Effector memory CD4-positive, alpha-beta T cell (primary cell): Measurements from ENCODE around the gene ZNF488.

Experiments
- DNase-seq, 3 donors: peaks; one replicate each; pipeline ENCODE4 v3.0.0-alpha.2; 2020
- H3K27ac ChIP-seq: 2 replicates; pipeline ENCODE4 v1.7.0; 2013; ENCODE audit warnings: mild to moderate bottlenecking, low read length, moderate library complexity; ENCODE audit not compliant: insufficient read depth, poor library complexity, severe bottlenecking
- H3K27me3 ChIP-seq: replicated peaks from 2 replicates; pipeline ENCODE4 v1.7.0; 2013; ENCODE audit warnings: mild to moderate bottlenecking, low read length; ENCODE audit not compliant: insufficient read depth, control insufficient read depth, poor library complexity, severe bottlenecking
- H3K36me3 ChIP-seq: 2 replicates; pipeline ENCODE4 v1.7.0; 2013; ENCODE audit warnings: mild to moderate bottlenecking, low read length, moderate library complexity; ENCODE audit not compliant: control insufficient read depth, insufficient read depth
- H3K4me1 ChIP-seq: 2 replicates; pipeline ENCODE4 v1.7.0; 2013; ENCODE audit warnings: low read length, mild to moderate bottlenecking; ENCODE audit not compliant: control insufficient read depth, insufficient read depth, poor library complexity, severe bottlenecking
- H3K4me3 ChIP-seq: 2 replicates; pipeline ENCODE4 v1.7.0; 2013; ENCODE audit warnings: low read length, low read depth, mild to moderate bottlenecking; ENCODE audit not compliant: insufficient read depth, poor library complexity, severe bottlenecking
- H3K9me3 ChIP-seq: 2 replicates; pipeline ENCODE4 v1.7.0; 2013; ENCODE audit warnings: mild to moderate bottlenecking, low read length, moderate library complexity; ENCODE audit not compliant: control insufficient read depth

ZNF488 gene

DNA sequence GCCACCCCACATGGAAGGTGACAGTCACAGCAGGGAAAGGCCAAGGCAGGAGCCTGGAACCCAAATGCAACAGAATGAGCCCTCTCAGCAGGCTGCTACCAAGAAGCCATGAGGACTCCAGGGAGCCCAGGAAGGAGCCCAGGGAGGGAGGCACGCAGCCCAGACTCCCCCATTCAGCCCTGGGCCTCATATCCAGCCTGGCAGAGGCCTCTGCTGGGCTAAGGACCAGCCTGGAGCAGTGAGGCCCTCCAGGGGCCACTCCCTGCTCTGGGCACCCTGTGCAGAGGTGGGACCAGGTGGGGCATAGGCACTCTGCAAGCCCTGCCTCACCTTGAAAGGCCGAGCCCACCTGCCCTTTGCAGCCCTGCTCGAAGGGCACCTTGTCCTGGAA is 25.8 kb upstream of the ZNF488 start:
- H3K4me3 ChIP-seq: no peak overlapping the region
- no peak overlapping the region for H3K27ac ChIP-seq
- no peaks in the 10 kb centered on the region for H3K27me3 ChIP-seq
- no peaks in the 10 kb centered on the region for H3K36me3 ChIP-seq
- H3K9me3 ChIP-seq: no peaks in the 10 kb centered on the region
- DNase-seq: no peak
- no peaks in the 10 kb centered on the region for H3K4me1 ChIP-seq

DNA sequence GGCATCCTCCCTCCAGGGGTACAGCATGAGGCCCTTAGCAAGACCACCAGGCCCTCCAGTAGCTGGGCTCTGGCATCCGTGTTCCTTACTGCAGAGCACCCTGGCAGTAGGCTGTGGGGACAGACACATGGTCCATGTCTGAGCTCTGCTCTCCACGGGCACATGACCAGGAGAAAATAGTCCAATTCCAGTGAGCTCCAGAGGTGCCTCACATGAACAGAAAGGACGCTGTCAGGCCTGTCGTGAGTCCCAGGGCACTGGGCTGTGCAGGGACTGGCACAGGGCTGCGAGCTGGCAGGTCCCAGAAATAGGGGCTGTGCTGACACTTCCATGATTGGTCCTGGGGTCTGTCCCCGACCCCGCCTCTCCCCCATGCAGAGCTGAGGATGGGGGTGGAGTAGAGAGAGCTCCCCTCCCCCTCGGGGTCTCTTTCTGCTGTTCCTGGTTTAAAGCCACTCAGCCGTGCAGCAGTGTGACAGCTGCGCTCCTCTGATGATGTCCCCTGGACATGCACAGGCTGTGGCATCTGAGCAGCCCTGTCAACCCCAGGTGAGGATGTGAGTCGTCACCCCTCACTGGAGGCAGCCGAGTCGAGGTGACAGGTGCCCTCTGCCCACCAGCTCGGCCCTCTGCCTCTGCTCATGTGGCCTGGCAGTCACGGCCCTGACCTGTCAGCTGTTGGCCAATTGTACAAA is 25.2 kb upstream of the ZNF488 start:
- Histone ChIP-seq H3K27ac (no peak overlapping the region), H3K27me3 (no peaks in the 10 kb centered on the region), H3K36me3 (no peaks in the 10 kb centered on the region), H3K9me3 (no peaks in the 10 kb centered on the region), H3K4me3 (no peak overlapping the region), H3K4me1 (no peaks in the 10 kb centered on the region)
- DNase-seq: no peak

DNA sequence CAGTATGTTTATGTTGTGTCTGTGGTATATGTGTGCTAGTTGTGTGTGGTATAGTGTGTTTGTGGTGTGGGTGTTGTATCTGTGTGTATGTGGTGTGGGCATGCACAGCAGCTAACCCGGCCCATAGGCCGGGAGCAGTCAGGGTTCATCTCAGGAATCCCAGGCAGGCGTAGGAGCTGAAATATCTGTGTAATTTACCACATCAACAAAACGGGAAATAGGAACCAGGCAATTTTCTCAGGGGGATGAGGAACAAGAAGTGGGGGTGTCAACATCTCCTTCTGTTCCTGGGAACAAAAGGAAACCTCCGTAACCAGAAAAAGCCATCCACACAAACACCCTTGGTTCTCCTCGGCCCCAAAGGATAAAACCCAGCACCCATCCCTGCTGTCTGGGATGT is 24.5 kb upstream of the ZNF488 start:
- H3K36me3 ChIP-seq: no peaks in the 10 kb centered on the region
- DNase-seq: no peak
- no peaks in the 10 kb centered on the region for H3K27me3 ChIP-seq
- H3K4me1 ChIP-seq: no peaks in the 10 kb centered on the region
- no peaks in the 10 kb centered on the region for H3K9me3 ChIP-seq
- no peak overlapping the region for H3K4me3 ChIP-seq
- H3K27ac ChIP-seq: no peak overlapping the region

DNA sequence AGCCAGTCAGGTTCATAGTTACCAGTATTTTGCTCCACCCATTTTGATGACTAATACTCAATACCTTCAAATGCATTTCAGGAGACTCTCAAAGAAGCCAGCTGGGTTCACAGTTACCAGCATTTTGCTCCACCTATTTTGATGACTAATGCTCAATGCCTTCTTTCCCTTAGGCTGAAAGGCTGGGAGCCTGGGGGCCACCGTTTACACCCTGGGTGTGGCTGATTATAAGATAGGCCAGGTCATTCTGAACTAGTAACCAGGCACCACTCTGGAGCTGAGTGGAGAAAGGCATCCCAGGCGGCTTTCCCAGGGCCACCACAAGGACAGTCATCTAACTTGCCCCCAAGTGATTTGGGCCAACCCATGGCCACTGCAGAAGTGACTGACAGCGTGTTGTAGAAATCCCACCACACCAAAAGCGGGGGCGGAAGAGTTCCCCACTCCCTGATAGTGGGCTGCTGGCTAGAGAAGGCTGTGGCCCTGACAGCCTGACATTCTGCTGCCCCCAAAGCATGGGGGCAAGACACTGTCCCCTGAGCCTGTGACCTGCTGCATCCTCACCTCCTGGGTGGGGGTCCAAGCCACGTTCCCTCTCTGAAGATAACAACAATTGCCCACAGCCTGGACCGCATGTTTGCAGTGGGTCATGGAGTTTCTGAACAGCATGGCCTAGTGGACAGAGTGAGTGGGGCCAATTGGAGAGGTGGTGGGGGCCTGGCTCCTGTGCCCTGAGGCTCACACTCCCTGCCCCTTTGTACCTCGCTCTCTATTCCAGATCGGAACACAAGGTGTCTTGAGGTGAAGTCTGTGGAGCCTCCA is 23.0 kb upstream of the ZNF488 start:
- Histone ChIP-seq H3K36me3 (no peaks in the 10 kb centered on the region), H3K4me3 (no peak overlapping the region), H3K9me3 (no peaks in the 10 kb centered on the region), H3K4me1 (no peaks in the 10 kb centered on the region), H3K27me3 (no peaks in the 10 kb centered on the region), H3K27ac (no peak overlapping the region)
- no peak for DNase-seq

DNA sequence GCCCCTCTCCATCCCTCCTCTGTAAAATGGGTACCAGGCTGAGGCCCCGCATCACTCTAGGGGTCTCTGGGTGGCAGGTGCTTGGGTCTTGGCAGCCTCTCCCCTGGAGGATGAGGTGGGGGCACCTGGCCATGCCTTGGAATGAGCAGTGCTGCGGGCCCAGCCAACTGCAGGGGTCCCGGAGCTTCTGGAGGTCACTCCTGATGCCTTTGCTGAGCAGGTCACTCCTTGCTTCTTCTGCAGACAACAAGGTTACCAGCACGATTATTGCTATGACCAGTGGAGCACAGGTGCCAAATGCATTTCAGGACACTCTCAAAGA is 22.4 kb upstream of the ZNF488 start:
- H3K27me3 ChIP-seq: no peaks in the 10 kb centered on the region
- DNase-seq: no peak
- H3K4me1 ChIP-seq: no peaks in the 10 kb centered on the region
- no peaks in the 10 kb centered on the region for H3K9me3 ChIP-seq
- no peak overlapping the region for H3K27ac ChIP-seq
- no peaks in the 10 kb centered on the region for H3K36me3 ChIP-seq
- no peak overlapping the region for H3K4me3 ChIP-seq

DNA sequence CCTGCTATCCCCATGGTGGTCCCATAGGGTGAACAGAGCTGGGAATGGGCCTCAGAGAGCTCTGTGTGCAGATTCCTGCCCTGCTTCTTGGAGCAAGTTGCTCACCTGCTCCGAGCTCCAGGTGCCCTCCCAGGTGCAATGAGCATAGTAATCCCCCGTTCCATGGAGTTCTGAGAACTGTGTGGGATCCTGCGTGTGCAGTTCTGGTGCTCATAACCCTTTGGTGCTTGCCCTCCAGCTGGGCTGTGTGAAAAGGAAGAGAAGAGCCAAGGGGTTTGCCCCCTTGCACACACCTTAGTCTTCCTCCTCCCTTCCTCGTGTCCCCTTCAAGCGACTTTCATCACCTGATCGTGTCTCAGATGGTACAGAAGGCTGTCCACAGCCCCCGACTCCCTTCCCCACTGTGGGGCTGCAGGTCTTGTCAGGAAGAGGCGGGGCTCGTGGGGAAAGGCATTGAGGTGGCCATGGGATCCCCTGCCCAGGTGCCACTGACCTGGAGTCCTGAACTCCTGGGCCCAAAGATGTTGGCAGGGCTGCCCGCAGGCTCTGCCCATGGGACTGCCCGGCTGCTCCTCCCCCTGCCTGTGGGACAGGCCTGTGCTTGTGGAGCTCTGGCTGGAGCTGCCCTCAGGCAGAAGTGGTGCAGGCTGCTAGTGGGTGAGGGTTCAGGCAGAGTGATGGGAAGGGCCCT is 21.9 kb upstream of the ZNF488 start:
- no peaks in the 10 kb centered on the region for H3K27me3 ChIP-seq
- no peak overlapping the region for H3K4me3 ChIP-seq
- no peak for DNase-seq
- H3K36me3 ChIP-seq: no peaks in the 10 kb centered on the region
- no peaks in the 10 kb centered on the region for H3K9me3 ChIP-seq
- H3K4me1 ChIP-seq: no peaks in the 10 kb centered on the region
- no peak overlapping the region for H3K27ac ChIP-seq

DNA sequence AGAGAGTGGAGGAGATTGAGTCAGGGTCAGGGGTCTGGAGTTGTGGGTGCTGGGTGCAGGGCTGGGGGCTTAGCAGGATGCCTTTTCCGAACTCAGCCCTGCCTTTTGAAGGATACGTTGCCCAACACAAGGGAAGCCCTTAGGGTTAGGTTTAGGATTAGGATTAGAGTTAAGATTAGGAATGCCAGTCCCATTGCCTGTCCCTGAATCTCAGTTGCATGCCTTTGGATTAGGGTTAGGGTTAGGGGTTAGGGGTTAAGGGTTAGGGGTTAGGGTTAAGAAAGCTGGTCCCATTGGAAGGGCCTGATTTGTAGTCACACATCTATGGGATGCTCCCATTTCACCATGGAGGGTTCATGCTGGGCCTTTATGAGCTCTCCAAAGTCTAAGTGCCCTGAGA is 20.8 kb upstream of the ZNF488 start:
- H3K36me3 ChIP-seq: no peaks in the 10 kb centered on the region
- no peaks in the 10 kb centered on the region for H3K4me1 ChIP-seq
- H3K27me3 ChIP-seq: no peaks in the 10 kb centered on the region
- H3K9me3 ChIP-seq: no peaks in the 10 kb centered on the region
- DNase-seq: no peak
- H3K27ac ChIP-seq: no peak overlapping the region
- no peak overlapping the region for H3K4me3 ChIP-seq

DNA sequence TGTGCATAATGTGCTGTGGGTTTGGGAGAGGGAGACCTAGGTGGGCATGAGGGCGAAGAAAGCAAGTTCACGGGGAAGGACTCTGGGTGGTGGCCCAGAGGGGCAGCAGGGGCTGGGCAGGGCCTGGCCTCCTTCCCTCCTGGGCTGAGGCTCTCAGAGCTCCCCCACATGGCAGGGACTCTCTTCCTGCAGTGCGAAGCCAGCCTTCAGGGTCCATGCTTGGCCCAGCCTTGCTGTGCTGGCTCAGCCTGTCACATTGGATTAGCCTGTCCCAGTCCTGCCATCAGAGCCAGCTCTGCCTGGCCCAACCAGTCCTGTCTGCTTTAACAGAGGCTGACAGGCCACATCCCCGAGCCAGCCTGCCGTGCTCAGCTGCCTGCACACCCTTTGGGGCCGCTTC is 20.4 kb upstream of the ZNF488 start:
- no peaks in the 10 kb centered on the region for H3K27me3 ChIP-seq
- H3K36me3 ChIP-seq: no peaks in the 10 kb centered on the region
- H3K4me3 ChIP-seq: no peak overlapping the region
- H3K4me1 ChIP-seq: no peaks in the 10 kb centered on the region
- H3K27ac ChIP-seq: no peak overlapping the region
- DNase-seq: no peak
- no peaks in the 10 kb centered on the region for H3K9me3 ChIP-seq

DNA sequence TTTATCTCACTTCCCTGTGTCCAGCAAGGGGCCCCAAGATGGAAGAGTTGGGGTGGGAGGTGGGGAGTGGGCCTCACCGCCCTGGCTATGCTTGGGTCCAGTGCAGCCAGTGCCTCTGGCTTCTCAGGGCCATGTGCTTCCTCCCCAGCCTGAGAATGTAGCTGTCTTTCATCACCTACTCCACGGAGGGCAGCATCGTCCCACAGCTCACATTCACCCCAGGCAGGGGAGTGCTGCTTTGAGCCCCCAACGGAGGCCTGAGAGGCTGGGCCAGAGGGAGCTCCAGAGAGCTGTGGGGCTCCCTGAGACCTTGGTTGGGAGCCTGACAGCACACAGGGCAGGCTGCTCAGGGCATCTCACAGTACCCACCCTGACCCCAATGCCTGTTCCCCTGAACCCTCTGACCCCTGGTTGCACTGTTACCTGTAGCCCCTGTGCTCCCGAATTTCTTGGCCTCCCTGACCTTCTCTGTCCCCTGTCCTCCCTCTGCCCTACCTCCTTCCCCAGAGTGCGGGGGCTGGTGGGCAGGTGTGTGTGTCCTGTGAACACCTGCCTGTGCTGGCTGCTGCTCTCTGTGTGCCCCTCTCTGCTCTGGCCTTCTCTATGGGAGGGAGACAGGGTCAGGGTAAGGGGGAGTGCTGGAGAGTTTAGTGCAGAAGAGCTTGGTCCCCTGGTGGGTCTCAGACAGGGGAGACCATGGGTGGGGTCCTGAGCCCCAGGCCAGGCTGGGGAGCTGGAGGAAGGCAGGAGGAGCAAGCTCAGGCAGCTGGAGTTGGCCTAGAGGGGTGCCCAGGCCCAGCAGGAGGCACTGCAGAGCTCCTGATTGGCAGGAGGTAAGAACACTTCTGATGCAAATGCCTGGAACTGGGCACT is 19.6 kb upstream of the ZNF488 start:
- no peaks in the 10 kb centered on the region for H3K4me1 ChIP-seq
- no peaks in the 10 kb centered on the region for H3K9me3 ChIP-seq
- no peaks in the 10 kb centered on the region for H3K36me3 ChIP-seq
- no peak overlapping the region for H3K27ac ChIP-seq
- no peaks in the 10 kb centered on the region for H3K27me3 ChIP-seq
- DNase-seq: no peak
- H3K4me3 ChIP-seq: no peak overlapping the region
